Measurements from ENCODE around the gene RPLP2.

Gene RPLP2

DNA sequence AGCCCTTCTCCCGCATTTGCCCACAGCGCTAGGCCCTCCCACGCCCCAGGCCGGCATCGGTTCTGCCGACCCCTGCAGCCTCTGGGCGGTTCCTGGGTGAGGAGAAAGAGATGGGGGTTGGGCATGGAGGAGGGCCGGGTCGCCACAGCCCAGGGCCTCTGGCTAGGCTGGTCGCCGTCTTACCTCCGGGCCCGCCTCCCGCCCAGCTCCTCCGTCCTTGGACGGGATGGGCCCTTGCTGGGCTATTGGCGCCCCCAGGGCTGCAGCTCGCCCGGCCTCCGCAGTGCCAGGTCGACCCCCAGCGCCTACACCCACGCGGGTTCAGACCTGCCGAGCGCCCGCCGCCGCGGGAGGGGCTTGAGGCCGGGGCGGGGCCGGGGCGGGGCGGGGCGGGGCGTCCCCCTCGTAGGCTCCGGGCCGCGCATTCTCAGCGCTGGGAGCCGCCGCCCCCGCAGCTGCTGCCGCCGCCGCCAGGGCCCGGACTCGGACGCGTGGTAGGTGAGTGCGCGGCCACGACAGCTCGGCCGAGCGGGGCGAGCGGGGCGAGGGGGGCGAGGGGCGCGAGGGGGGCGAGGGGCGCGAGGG lies 22.9 kb downstream of the RPLP2 start, which contains the start of gene CD151:
Gene CD151 (plus strand): TSS at position 424 of the 585 bp plus-strand sequence. CDS start 3,118 bp downstream, outside the sequence.
- H3K4me3 ChIP-seq (ENCODE audit: low read depth, low read length) = peak within 1 kb of the TSS; percentile 74
- TF ChIP-seq, protein P1, sequence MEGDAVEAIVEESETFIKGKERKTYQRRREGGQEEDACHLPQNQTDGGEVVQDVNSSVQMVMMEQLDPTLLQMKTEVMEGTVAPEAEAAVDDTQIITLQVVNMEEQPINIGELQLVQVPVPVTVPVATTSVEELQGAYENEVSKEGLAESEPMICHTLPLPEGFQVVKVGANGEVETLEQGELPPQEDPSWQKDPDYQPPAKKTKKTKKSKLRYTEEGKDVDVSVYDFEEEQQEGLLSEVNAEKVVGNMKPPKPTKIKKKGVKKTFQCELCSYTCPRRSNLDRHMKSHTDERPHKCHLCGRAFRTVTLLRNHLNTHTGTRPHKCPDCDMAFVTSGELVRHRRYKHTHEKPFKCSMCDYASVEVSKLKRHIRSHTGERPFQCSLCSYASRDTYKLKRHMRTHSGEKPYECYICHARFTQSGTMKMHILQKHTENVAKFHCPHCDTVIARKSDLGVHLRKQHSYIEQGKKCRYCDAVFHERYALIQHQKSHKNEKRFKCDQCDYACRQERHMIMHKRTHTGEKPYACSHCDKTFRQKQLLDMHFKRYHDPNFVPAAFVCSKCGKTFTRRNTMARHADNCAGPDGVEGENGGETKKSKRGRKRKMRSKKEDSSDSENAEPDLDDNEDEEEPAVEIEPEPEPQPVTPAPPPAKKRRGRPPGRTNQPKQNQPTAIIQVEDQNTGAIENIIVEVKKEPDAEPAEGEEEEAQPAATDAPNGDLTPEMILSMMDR (IDR thresholded peaks at IDR 0.05; ENCODE audit: low read depth, low read length) = no peak

DNA sequence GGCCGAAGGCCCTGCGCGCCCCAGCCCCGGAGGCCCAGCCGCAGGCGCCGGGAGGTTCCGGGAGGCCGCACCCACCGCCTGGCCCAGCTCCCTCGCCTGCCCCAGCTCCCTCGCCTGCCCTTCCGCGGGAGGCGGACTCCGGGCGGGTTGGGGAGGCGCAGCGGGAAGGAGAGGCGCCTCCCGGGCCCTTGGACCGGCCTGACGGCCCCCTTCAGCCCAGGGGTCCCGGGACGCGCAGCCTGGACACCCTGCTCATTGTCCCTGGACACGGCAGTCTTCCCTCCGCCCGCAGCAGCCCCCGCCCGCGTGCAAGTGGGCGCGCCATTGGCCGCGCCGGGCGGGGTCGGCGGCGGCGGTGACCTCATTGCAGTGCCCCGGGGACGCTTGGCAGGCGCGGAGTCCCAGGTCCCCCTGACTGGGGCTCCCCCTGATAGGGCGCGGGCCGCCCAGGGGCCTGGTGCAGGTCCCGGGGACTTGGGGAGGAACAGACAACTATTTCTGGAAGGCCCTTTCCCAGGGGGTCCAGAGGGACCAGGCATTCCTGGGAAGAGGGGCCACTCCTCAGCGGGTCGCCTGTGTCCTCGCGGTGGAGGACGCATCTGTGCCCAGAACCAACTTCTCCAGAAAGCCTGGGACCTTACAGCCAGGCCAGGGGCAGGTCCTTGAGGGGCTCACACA lies 23.5 kb downstream of the RPLP2 start:
- peak overlapping the region; percentile 74 for H3K4me3 ChIP-seq (ENCODE audit: low read depth, low read length)
- TF ChIP-seq, protein P1 (IDR thresholded peaks at IDR 0.05; ENCODE audit: low read depth, low read length) = no peak

GRCh38 chr11:833849-834311 lies 24.1 kb downstream of the RPLP2 start:
- H3K4me3 ChIP-seq (ENCODE audit: low read depth, low read length) = peak overlapping the region; percentile 74

DNA sequence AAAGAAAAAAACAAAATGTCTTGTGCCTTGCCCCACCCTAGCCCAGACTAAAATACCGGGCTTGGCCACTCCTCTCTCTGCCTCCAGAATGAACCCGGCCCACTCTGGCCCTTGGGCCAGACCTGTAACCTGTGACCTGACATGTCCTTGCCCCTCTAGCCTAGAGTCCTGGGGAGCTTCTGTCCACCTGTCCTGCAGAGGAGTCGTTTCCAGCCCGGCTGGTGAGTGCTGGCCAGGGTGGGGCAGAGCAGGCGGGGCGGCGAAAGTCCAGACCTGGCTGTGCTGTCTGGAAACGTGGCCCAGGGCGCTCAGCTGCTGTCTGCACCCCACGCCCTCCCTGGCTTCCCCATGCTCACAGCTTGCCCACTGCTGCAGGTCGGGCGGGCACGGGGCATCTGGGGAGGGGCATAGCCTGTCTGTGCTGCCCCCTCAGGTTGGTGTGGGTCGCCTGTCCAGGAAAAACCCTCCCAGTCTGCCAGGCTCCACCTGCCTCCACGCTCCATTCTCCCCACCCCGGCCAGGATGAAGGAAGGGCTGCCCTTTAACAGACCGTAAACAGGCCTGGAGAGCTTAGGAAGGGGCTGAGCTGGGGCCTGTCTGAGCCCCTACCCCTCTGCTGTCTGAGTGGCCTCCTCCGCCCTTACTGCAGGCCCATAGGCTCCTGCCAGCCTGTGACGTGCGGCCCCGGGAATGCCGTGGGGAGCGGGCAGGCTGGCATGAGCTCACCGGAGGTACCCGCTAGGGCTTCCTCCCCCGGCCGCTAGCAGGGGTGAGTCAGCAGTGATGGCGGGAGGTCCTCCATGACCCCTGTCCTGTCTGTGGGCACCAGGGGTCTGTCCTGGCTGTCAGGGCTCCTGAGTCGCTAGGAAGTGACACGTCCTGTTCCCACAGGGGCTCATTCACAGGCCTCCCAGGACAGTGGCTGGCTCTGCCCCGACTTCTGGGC lies 24.9 kb downstream of the RPLP2 start:
- TF ChIP-seq, protein P1 (IDR thresholded peaks at IDR 0.05; ENCODE audit: low read depth, low read length) = no peak
- peak overlapping the region; percentile 74 for H3K4me3 ChIP-seq (ENCODE audit: low read depth, low read length)

More at GRCh38 chr11:833849-834311, 24.1 kb downstream of the RPLP2 start:
- TF ChIP-seq, protein P1 (IDR thresholded peaks at IDR 0.05; ENCODE audit: low read depth, low read length) = no peak

GRCh38 chr11:836274-836673 lies 26.5 kb downstream of the RPLP2 start:
- no peak overlapping the region for H3K4me3 ChIP-seq (ENCODE audit: low read depth, low read length)
- TF ChIP-seq, protein P1 (IDR thresholded peaks at IDR 0.05; ENCODE audit: low read depth, low read length) = no peak

DNA sequence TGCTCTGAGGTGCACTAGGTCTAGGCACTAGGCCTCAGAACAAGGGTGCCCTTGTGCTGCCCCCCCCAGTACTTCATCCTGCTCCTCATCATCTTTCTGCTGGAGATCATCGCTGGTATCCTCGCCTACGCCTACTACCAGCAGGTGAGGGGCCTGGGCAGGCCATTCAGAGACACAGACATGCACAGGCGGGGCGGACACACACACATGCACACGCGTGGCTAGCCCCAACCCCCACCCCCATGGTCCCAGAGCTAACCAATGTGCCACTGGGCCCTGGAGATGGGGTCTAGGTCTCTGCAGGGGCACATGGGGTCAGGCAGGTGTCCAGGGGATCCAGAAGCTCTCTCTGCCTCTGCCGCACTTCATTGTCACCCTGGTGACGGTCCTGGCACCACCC lies 26.9 kb downstream of the RPLP2 start:
- TF ChIP-seq, protein P1 (IDR thresholded peaks at IDR 0.05; ENCODE audit: low read depth, low read length) = no peak
- no peak overlapping the region for H3K4me3 ChIP-seq (ENCODE audit: low read depth, low read length)

Measured in WI38 (cell line).